IMR-90 (cell line): ENCODE data around the gene TPO. TPM values are rescaled to one million over a fixed set of nuclear protein-coding genes. Genes with fewer than 3 reads are reported as not detected.

ENCODE experiments used
- ATAC-seq: fragments of 200-7000 bp; cut with Tn5 transposase; 2 replicates; pipeline ENCODE4 v1.9.1; 2020; ENCODE audit warnings: low read depth, mild to moderate bottlenecking, moderate library complexity
- BruUV-seq: library from RNA; stranded (reverse); fragments of 400-500 nt; replicated peaks from 2 replicates; lab custom pipeline; 2021; lab: Mats Ljungman, UMichigan
- CTCF ChIA-PET: fragments of 300-600 bp; formaldehyde crosslinking; extraction: SDS; loops from one replicate; lab custom pipeline; 2021; ENCODE audit warnings: antibody characterized with exemption; lab: Yijun Ruan, JAX
- POLR2A ChIA-PET: fragments of 300-600 bp; sonication (Branson Sonifier 250); formaldehyde crosslinking; loops from one replicate; lab custom pipeline; 2022; ENCODE audit warnings: antibody characterized with exemption; ENCODE audit not compliant: unreplicated experiment; lab: Charles Lee
- DNase-seq: peaks from one replicate; pipeline ENCODE4 v3.0.0; 2013
- H2AFZ ChIP-seq: replicated peaks from 2 replicates; pipeline ENCODE3; 2013; ENCODE audit warnings: low read length, mild to moderate bottlenecking; ENCODE audit not compliant: poor library complexity
- H2AK5ac ChIP-seq: 2 replicates; pipeline ENCODE4 v1.6.1; 2013; ENCODE audit warnings: low read depth, low read length, inconsistent platforms
- H2AK9ac ChIP-seq: replicated peaks from 2 replicates; pipeline ENCODE3; 2013; ENCODE audit warnings: mild to moderate bottlenecking, low read depth, low read length, moderate library complexity; ENCODE audit not compliant: poor library complexity
- H2BK120ac ChIP-seq: 2 replicates; pipeline ENCODE4 v1.6.1; 2013; ENCODE audit warnings: low read depth, low read length, inconsistent platforms
- H2BK15ac ChIP-seq: 3 replicates; pipeline ENCODE4 v1.6.1; 2013; ENCODE audit warnings: low read depth, low read length, inconsistent platforms
- H2BK20ac ChIP-seq: 2 replicates; pipeline ENCODE4 v1.6.1; 2013; ENCODE audit warnings: low read depth, mild to moderate bottlenecking, inconsistent platforms, low read length, moderate library complexity
- H2BK5ac ChIP-seq: 2 replicates; pipeline ENCODE4 v1.6.1; 2013; ENCODE audit warnings: mild to moderate bottlenecking, low read depth, low read length, inconsistent platforms; ENCODE audit not compliant: poor library complexity, severe bottlenecking
- H3K14ac ChIP-seq: replicated peaks from 2 replicates; pipeline ENCODE4 v1.6.1; 2013; ENCODE audit warnings: low read depth, low read length, inconsistent platforms
- H3K18ac ChIP-seq: 2 replicates; pipeline ENCODE4 v1.6.1; 2013; ENCODE audit warnings: low read depth, low read length, control low read depth
- H3K23ac ChIP-seq: 2 replicates; pipeline ENCODE4 v1.6.1; 2013; ENCODE audit warnings: low read depth, low read length, inconsistent platforms
- H3K27ac ChIP-seq: 2 replicates; pipeline ENCODE4 v1.5.1; 2013; ENCODE audit warnings: mild to moderate bottlenecking, control low read depth, low read length; ENCODE audit not compliant: insufficient read depth
- H3K27me3 ChIP-seq: 2 replicates; pipeline ENCODE4 v1.6.1; 2013; ENCODE audit warnings: low read length; ENCODE audit not compliant: control insufficient read depth, insufficient read depth
- H3K36me3 ChIP-seq: 2 replicates; pipeline ENCODE4 v1.6.1; 2013; ENCODE audit warnings: low read length, mixed read lengths; ENCODE audit not compliant: control insufficient read depth, insufficient read depth
- H3K4ac ChIP-seq: 2 replicates; pipeline ENCODE4 v1.6.1; 2013; ENCODE audit warnings: low read depth, low read length, inconsistent platforms
- H3K4me1 ChIP-seq: 2 replicates; pipeline ENCODE4 v1.6.1; 2013; ENCODE audit warnings: low read length, mixed read lengths; ENCODE audit not compliant: control insufficient read depth, insufficient read depth
- H3K4me2 ChIP-seq: 2 replicates; pipeline ENCODE4 v1.6.1; 2013; ENCODE audit warnings: low read depth, mild to moderate bottlenecking, control low read depth, low read length, moderate library complexity
- H3K4me3 ChIP-seq: 2 replicates; pipeline ENCODE4 v1.5.1; 2013; ENCODE audit warnings: low read depth, mild to moderate bottlenecking, control low read depth, low read length, moderate library complexity; ENCODE audit not compliant: insufficient read depth
- H3K56ac ChIP-seq: 2 replicates; pipeline ENCODE4 v1.6.1; 2013; ENCODE audit warnings: low read length, inconsistent platforms; ENCODE audit not compliant: insufficient read depth; ENCODE audit errors: extremely low read depth
- H3K79me1 ChIP-seq, 2 experiments: 2 replicates each; pipeline ENCODE4 v1.6.1; 2013; ENCODE audit warnings: low read length in 2 of 2, inconsistent platforms in 1 of 2, low read depth in 1 of 2
- H3K9ac ChIP-seq: 2 replicates; pipeline ENCODE4 v1.6.1; 2013; ENCODE audit warnings: low read depth, low read length, control low read depth
- H3K9me1 ChIP-seq: 2 replicates; pipeline ENCODE4 v1.6.1; 2013; ENCODE audit warnings: low read length, inconsistent platforms; ENCODE audit not compliant: insufficient read depth
- H3K9me3 ChIP-seq: 2 replicates; pipeline ENCODE4 v1.6.1; 2013; ENCODE audit warnings: low read length; ENCODE audit not compliant: control insufficient read depth, insufficient read depth
- H4K20me1 ChIP-seq: 2 replicates; pipeline ENCODE4 v1.6.1; 2013; ENCODE audit warnings: low read length, inconsistent platforms; ENCODE audit not compliant: insufficient read depth
- H4K5ac ChIP-seq: 2 replicates; pipeline ENCODE4 v1.6.1; 2013; ENCODE audit warnings: mild to moderate bottlenecking, low read depth, low read length, control low read depth
- H4K8ac ChIP-seq, 2 experiments: 2 replicates each; pipeline ENCODE4 v1.6.1; 2013; ENCODE audit warnings: low read depth in 2 of 2, low read length in 2 of 2, control low read depth in 1 of 2, inconsistent platforms in 1 of 2
- H4K91ac ChIP-seq: 2 replicates; pipeline ENCODE4 v1.6.1; 2013; ENCODE audit warnings: low read depth, low read length, inconsistent platforms; ENCODE audit not compliant: insufficient read depth
- ELK1 ChIP-seq: fragments of 150-350 bp; IDR thresholded peaks from 2 replicates; pipeline ENCODE4 v1.6.1; 2016; ENCODE audit warnings: low read depth, mild to moderate bottlenecking, low read length, moderate library complexity, borderline replicate concordance
- FOS ChIP-seq: fragments of 150-350 bp; IDR thresholded peaks from 2 replicates; pipeline ENCODE4 v1.6.1; 2016; ENCODE audit warnings: low read depth, low read length
- MAZ ChIP-seq: IDR thresholded peaks from 2 replicates; pipeline ENCODE4 v1.6.1; 2012; ENCODE audit warnings: low read depth, mild to moderate bottlenecking, low read length, improper control_type of control experiment, moderate library complexity, borderline replicate concordance
- RAD21 ChIP-seq: IDR thresholded peaks from 2 replicates; pipeline ENCODE4 v1.6.1; 2012; ENCODE audit warnings: low read length, improper control_type of control experiment
- RCOR1 ChIP-seq: IDR thresholded peaks from 2 replicates; pipeline ENCODE4 v1.6.1; 2012; ENCODE audit warnings: mild to moderate bottlenecking, low read length, improper control_type of control experiment; ENCODE audit not compliant: insufficient replicate concordance
- RFX5 ChIP-seq: IDR thresholded peaks from 2 replicates; pipeline ENCODE4 v1.8.0; 2012; ENCODE audit warnings: low read depth, mild to moderate bottlenecking, low read length, moderate library complexity
- SMC3 ChIP-seq: fragments of 150-350 bp; IDR thresholded peaks from 2 replicates; pipeline ENCODE4 v1.6.1; 2016; ENCODE audit warnings: low read depth, mild to moderate bottlenecking, antibody characterized with exemption, low read length, moderate library complexity
- WGBS, 2 experiments: methylation state at CpG; one replicate each; pipeline versions ENCODE4 v1.1.5 to v1.1.7; 2013; ENCODE audit warnings: missing lambda C conversion rate in 2 of 2; ENCODE audit not compliant: insufficient read length in 1 of 2; ENCODE audit errors: extremely low coverage in 2 of 2; 5-methylcytosine and 5-hydroxymethylcytosine counted together
- dilution Hi-C: fragments of 300-500 bp; cut with HindIII; formaldehyde crosslinking; loops from one replicate; pipeline ENCODE4 v1.14.3; 2018; ENCODE audit warnings: low sequenced_read_pairs; ENCODE audit not compliant: unreplicated experiment
- in situ Hi-C: fragments of 300-500 bp; cut with MboI; formaldehyde crosslinking; loops from 3 replicates; pipeline ENCODE4 v1.14.3; 2019; ENCODE audit warnings: low sequenced_read_pairs, inconsistent platforms, mixed read lengths
- intact Hi-C: fragments of 100-400 bp; cut with micrococcal nuclease; formaldehyde crosslinking; loops from 2 replicates; pipeline ENCODE4 v1.10.0; 2022
- polyA plus RNA-seq, 3 experiments: library from polyadenylated mRNA; depleted of rRNA; stranded (reverse); fragments of >200 nt; gene quantifications; 2 replicates each; pipeline ENCODE4 v1.2.3, GENCODE V29; 2012; ENCODE audit warnings: low replicate concordance in 1 of 3
- total RNA-seq: library from RNA; depleted of rRNA; stranded (reverse); fragments of >200 nt; gene quantifications from 2 replicates; pipeline ENCODE4 v1.2.3, GENCODE V29; 2012

TPO gene
- total and polyA plus RNA-seq, 2 of the 4 experiments (the other 2 are of a cell fraction) = not detected

GRCh38 chr2:1569879-1570450 lies 156.7 kb downstream of the TPO start:
- dilution Hi-C loops = no loop called here
- no peak for ATAC-seq

More at GRCh38 chr2:1569879-1570450, 156.7 kb downstream of the TPO start:
- in situ Hi-C loops (no loop called here), intact Hi-C loops (no loop called here)
- no peak overlapping the region for H2AFZ ChIP-seq
- no peak overlapping the region for H3K9ac ChIP-seq
- H4K8ac ChIP-seq = no peak overlapping the region
- no peak overlapping the region for H2AK5ac ChIP-seq
- H3K4ac ChIP-seq = no peak overlapping the region
- ChIA-PET POLR2A (interaction anchor here (0.6 kb wide), 1 partner anchor 24 kb away, joined by 20 read pairs; no protein-coding TSS in a partner anchor), CTCF (no interaction called here)
- no peaks in the 10 kb centered on the region for H3K36me3 ChIP-seq
- no peak overlapping the region for H2AK9ac ChIP-seq
- H3K4me2 ChIP-seq = no peak overlapping the region
- no peak overlapping the region for H3K18ac ChIP-seq
- no peak overlapping the region for H3K56ac ChIP-seq
- no peak overlapping the region for H3K4me3 ChIP-seq
- H3K14ac ChIP-seq = no peak overlapping the region
- no peak for DNase-seq
- no peak overlapping the region for H2BK20ac ChIP-seq
- no peak for TF ChIP-seq FOS
- no peak for TF ChIP-seq RFX5
- no peak for TF ChIP-seq SMC3
- no peak for TF ChIP-seq RAD21
- TF ChIP-seq MAZ = no peak
- TF ChIP-seq RCOR1 = no peak
- TF ChIP-seq ELK1 = no peak
- H2BK15ac ChIP-seq = no peak overlapping the region
- BruUV-seq = no TSS peak
- no peaks in the 10 kb centered on the region; the same call in 1 of the 2 replicates for H3K9me3 ChIP-seq
- H3K79me1 ChIP-seq = no peaks in the 10 kb centered on the region
- no peak overlapping the region for H3K27ac ChIP-seq
- H4K20me1 ChIP-seq = no peaks in the 10 kb centered on the region
- H3K23ac ChIP-seq = no peak overlapping the region
- H2BK5ac ChIP-seq = no peak overlapping the region
- no peaks in the 10 kb centered on the region; the same call in 1 of the 2 replicates for H3K9me1 ChIP-seq
- H3K4me1 ChIP-seq = no peaks in the 10 kb centered on the region; the same call in 1 of the 2 replicates
- H4K5ac ChIP-seq = no peak overlapping the region
- no peak overlapping the region for H2BK120ac ChIP-seq
- H4K91ac ChIP-seq = no peak overlapping the region
- 89% methylated on average over 3 of the region's 10 CpGs; no CpG with 5 or more reads in 1 of the 2 experiments for WGBS, 2 experiments
- H3K27me3 ChIP-seq = peaks cover 12% of the 10 kb centered on the region
